ENCODE data around the gene TPM4.

DNA sequence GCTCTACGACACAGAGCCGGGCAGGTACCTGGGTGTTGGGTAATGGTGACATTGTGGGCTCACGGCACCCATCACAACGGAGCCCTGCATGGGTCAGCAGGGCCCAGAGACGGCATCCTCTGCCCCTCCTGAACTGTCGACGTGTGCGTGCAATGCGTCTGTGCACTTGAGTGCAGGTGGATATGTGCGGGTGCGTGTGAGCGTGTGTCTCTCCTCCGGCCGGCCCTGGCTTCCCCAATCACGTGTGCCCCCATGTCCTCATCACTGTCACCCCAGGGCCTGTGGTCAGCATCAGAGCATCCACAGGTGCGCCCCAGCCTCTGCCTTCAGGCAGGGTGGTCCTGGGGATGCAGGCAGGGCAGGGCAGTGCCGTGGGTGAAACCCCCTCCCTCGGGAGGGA is 37.2 kb upstream of the TPM4 start:
- TF ChIP-seq POLR2A (IDR thresholded peaks at IDR 0.05) (no peak), CTCF (IDR thresholded peaks at IDR 0.05) (no peak), EP300 (IDR thresholded peaks at IDR 0.05) (no peak)
